HG03280 (cell line): ENCODE results near the gene GLB1L3.

Experiments
- ATAC-seq: cut with Tn5 transposase; IDR thresholded peaks from one replicate; pipeline ENCODE4 v1.9.1; 2021; ENCODE audit warnings: mild to moderate bottlenecking, moderate library complexity; ENCODE audit not compliant: unreplicated experiment

The GLB1L3 gene, protein sequence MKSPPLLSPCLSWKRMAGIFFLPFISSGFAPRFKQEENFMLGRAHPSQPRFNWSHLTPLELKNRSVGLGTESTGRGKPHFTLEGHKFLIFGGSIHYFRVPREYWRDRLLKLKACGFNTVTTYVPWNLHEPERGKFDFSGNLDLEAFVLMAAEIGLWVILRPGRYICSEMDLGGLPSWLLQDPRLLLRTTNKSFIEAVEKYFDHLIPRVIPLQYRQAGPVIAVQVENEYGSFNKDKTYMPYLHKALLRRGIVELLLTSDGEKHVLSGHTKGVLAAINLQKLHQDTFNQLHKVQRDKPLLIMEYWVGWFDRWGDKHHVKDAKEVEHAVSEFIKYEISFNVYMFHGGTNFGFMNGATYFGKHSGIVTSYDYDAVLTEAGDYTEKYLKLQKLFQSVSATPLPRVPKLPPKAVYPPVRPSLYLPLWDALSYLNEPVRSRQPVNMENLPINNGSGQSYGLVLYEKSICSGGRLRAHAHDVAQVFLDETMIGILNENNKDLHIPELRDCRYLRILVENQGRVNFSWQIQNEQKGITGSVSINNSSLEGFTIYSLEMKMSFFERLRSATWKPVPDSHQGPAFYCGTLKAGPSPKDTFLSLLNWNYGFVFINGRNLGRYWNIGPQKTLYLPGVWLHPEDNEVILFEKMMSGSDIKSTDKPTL

DNA sequence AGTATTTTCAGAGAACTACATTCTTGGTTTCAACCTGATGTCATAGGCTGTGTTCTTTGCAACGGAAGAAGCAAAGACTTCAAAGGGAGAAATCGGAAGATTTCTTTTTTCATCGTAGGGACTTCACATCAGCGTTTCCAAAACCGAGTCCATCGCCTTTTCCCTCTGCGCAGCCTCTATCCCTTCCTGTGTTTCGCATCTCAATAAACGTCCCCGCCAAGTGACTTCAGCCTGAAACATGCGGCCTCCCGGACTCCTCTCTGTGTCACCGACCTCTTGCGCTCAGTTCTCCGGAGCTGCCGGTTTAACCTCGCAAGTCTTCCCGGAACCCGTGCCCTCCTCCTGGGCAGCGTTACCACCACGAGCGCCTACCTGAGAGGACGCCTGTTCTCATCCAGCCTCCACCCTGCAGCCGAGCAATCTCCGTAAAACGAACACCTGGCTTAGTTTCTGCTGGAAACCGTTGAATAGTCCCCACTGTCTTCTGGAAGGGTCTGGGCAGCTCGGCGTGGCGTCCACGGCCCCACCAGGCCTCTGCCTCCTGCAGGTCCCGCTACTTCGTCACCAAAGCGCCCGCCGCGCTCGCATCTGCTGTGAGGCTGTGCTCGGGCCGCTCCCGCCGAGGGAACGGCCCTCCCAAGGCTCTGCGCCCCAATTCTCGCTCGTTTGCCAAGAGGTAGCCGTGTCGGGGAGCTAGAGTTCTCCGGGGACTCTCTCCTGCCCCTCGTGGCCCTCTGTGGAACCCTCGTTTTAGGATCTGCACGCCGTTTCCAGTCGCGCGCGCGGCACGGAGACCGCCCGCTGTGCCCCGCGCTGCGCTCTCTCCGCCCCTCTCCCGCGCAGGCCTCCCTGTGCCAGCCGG, at the start of gene GLB1L3:
TSS of gene GLB1L3 (plus strand) at position 846 of the 862 bp plus-strand sequence. CDS start 362 bp downstream, outside the sequence.
- peak; percentile 81 for ATAC-seq

GRCh38 chr11:134226806-134227325, 49.3 kb upstream of the GLB1L3 start:
- ATAC-seq = no peak

DNA sequence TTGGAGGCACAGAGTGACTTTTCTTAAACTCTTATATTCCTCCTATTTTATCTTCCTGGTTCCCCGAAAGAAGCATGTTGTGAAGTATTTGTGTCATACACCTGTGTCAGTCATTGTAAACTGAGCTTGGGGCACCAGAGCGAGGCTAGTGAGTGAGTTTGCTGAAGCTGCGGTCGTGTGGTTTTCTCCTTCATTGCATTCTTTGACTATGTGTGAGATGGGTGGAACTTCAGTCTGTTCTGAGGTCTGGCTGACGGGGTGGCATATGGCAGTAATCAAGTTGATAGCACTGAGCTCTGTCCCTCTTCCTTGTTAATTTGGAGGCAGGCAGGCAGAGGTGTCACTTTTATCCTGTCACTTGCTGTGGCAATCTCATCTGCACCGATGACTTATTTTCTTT, 47.6 kb upstream of the GLB1L3 start:
- peak; percentile 33 for ATAC-seq

DNA sequence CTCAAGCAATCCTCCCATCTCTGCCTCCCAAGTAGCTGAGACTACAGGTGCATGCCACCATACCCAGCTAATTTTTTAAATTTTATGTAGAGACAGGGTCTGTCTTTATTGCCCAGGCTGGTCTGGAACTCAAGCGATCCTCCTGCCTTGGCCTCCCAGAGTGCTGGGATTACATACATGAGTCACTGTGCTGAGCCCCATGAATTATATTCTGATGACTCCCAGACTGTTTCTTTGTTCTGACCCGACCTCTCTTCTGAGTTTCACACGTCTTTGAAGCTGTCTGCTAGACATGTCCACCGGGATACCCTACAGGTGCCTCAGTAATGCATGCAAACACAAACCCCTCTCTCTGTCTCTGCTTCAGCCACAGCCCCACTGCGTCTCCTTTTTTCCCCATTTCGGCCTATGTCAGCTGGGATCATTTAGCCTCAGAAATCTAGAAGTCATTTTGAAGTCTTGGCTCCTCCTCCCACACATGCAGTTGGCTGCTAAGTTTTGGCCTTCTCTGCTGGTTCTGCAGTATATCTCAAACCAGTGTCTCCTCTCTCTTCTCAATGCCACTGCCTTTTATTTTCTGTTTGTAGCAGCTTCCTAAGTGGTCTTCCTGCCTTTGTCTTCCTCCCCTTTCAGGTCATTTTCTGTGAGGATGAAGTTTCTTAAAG, 46.9 kb upstream of the GLB1L3 start:
- no peak for ATAC-seq

- ATAC-seq = no peak
Observed at GRCh38 chr11:134230339-134230738, 45.8 kb upstream of the GLB1L3 start.

- no peak for ATAC-seq
Observed at GRCh38 chr11:134231958-134232659, 44.1 kb upstream of the GLB1L3 start.

- no peak for ATAC-seq
Observed at GRCh38 chr11:134233729-134234179, 42.4 kb upstream of the GLB1L3 start.

- no peak for ATAC-seq
Observed at GRCh38 chr11:134235399-134235798, 40.8 kb upstream of the GLB1L3 start.

DNA sequence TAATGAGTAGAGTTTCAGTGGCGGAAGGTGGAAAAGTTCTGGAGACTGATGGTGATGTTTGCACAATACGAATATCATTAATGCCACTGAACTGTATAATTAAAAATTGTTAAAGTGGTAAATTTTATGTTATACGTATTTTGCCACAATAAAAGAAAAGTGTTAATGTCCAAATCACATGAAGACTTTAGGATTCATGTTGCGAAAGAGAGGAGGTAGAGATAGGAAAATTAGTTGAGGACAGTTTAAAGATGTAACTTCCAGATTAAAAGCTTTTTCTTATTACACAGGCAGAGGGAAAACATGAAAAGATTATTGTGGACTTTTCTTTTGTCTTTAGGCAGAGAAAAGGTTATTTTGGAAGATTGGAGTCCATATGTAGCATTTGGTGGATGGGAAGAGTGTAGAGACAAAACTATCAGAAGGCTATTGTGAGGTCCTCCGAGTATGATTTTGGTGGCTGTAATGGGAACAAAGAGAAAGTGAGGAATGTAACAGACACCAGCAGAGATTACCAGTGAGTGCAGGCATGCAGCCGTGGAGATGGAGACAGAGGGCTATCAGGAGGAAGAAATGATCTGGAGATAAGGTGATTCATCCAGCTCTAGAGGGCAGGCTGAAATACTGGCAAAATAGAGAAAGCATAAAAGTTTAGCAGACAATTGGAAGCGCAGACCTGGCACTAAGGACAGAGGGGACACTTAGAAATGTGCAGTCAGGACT, 39.2 kb upstream of the GLB1L3 start:
- ATAC-seq = no peak

DNA sequence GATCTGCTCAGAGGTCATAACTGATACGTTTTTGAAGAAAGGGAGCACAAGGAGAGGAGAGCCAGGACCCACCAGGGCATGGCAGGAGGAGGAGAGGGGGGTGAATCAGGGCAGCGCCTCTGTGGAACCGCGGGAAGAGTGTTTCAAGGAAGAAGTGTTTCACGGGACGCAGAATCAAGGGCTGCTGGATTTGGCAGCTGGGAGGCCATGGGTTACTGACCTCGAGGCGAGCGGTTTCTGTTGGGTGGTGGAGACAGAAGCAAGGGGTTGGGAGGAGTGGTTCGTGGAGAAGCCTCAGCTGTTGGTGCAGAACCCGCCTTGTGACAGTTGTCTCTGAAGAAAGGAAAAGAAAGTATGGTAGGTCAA, 38.6 kb upstream of the GLB1L3 start:
- ATAC-seq = no peak

GRCh38 chr11:134238956-134239355, 37.2 kb upstream of the GLB1L3 start:
- no peak for ATAC-seq

DNA sequence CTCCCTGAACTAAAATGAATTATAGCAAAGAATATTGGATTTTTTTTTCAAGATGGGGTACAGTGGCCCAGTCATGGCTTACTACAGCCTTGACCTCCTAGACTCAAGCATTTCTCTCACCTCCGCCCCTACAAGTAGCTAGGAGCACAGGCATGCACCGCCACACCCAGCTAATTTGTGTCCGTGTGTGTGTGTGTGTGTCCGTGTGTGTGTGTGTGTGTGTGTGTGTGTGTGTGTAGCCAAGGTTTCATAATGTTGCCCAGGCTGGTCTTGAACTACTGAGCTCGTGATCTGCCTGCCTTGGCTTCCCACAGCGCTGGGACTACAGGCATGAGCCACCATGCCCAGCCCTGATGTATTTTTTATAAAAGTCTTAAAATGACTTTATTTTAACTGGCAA, 35.6 kb upstream of the GLB1L3 start:
- ATAC-seq = no peak

DNA sequence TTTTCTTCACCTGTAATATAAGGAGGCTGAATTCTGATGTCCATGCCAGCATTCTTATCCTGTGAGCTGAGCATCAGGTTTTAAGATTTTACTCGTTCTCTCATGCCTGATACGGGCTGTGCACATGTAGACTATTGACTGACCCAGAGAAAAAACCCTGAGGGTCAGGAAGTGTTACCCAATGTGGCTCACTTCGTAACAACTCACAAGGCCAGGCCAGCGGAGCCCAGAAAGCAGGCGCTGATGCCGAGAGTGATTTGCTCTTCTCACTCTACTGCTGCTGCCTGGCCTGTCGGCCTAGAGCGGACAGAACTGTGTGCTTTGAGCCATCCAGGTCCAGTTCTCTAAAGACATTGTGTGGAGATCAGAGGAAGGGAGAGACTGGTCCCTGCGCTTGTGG, 33.8 kb upstream of the GLB1L3 start:
- ATAC-seq = no peak

DNA sequence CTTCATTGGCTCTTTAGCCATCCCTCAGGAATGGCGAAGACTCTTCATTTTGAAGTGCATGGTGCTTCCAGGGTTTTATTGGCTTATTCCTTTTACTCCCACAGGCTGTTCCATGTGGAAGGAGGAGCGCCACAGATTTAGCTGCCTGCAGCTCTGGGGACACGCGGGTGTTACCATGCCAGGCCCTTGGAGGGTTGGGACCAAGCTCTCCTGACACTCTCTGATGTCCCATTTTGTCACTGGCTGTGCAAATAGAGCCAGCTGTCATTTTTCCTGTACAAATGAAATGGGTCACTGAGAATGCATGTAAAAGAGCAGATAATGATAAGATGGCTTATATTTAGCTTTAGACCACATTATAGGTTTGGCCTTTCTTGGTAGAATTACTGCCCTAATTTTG, 32.3 kb upstream of the GLB1L3 start:
- ATAC-seq = no peak

DNA sequence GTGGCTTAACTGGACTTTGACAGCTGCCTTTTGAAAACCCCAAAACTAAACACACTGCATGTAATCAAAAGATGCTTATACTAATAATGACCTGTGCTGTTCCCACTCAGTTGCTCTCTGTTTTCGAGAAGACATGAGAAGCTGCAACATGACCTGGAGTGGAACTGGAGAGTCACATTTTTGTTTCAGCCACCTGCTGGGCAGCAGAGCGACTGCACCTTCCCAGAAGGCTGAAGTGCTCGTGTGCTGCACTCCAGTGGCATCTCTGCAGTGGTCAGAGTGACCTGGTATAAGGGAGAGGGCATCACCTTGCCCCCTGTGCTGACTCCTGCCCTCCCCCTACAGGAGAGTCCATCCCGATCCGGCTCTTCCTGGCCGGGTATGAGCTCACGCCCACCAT, 31.6 kb upstream of the GLB1L3 start:
- ATAC-seq = peak; percentile 72

DNA sequence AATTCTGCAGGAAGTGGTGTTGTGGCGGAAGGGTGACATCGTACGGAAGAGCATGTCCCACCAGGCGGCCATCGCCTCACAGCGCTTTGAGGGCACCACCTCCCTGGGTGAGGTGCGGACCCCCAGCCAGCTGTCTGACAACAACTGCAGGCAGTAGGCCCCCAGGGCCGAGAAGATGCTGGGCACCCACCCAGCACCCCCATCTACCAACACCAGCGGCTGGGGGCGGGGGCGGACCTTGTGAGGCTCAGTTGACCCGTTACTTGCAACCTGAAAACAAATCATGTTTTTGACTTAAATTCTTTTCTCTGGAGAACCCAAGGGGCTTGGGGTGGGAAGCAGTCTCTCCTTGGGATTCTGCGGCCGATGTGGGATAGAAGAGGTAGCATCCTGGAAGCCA, 30.7 kb upstream of the GLB1L3 start:
- no peak for ATAC-seq

DNA sequence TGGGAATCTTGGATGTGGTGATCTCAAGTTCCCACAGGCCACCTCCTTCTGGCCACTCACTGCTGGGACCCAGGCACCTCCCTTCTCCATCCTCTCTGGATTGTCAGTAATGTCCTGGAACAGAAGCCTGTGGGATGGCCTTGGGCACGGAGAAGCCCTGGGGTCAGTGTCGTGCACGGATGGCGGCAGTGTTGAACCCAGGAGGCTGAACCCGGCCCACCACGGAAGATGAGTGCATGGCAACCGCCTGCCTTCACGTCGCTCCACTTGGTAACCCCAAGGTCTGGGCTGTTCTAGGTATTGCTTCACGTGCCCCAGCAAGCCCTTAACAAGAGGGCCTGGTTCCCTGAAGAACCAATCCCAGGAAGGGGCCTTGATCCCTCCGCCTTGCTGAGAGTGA, 30.1 kb upstream of the GLB1L3 start:
- no peak for ATAC-seq

GRCh38 chr11:134246678-134247077, 29.5 kb upstream of the GLB1L3 start:
- no peak for ATAC-seq

DNA sequence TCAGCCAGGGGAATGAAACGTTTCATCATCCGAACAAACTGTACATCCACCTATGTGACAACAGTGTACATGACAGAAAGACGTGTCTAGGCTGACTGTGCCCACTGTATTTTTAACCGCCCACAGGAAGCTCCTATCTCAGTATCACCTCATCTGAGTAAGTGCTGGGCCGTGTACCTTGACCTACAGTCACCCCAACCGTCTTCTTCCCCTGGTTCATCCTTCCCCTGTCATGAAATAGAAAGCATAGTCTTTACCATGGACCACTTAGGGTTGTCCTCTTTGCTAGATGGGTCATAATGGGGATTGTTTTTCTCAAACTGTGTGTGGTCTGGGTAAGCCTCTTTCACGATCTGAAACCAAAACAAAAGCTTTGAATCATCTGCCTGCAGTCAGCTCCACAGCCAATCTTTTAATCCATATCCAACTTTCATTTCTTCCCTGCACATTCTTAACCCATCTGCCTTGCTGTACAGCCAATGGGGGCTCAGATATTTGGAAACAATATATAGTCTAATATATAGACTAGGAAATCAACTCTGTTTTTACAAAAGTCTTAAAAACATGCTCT, 27.2 kb upstream of the GLB1L3 start:
- no peak for ATAC-seq
